Smooth muscle cell (in vitro differentiated cells): Measurements from ENCODE around the gene EN2. TPM values are rescaled to one million over a fixed set of nuclear protein-coding genes. Genes with fewer than 3 reads are reported as not detected.

Experiments
- DNase-seq: peaks from one replicate; lab custom pipeline; 2025; ENCODE audit not compliant: unreplicated experiment; lab: John Stamatoyannopoulos, UW
- H2AFZ ChIP-seq: fragments of 200-600 bp; sonication (generic); 2 replicates; pipeline ENCODE4 v1.6.0; 2016; ENCODE audit warnings: antibody characterized with exemption, low read depth, mild to moderate bottlenecking
- H3F3A ChIP-seq: fragments of 200-600 bp; sonication (generic); 2 replicates; pipeline ENCODE4 v1.6.0; 2017; ENCODE audit warnings: antibody characterized with exemption, low read depth
- H3K27ac ChIP-seq: fragments of 200-600 bp; sonication (generic); 2 replicates; pipeline ENCODE4 v1.5.1; 2016; ENCODE audit warnings: low read depth, mild to moderate bottlenecking
- H3K27me3 ChIP-seq: fragments of 200-600 bp; sonication (generic); 2 replicates; pipeline ENCODE4 v1.6.1; 2016; ENCODE audit warnings: low read depth, mild to moderate bottlenecking
- H3K36me3 ChIP-seq: fragments of 200-600 bp; sonication (generic); 2 replicates; pipeline ENCODE4 v1.5.1; 2016; ENCODE audit warnings: low read depth
- H3K4me1 ChIP-seq: fragments of 200-600 bp; sonication (generic); 2 replicates; pipeline ENCODE4 v1.5.1; 2016; ENCODE audit warnings: low read depth
- H3K4me2 ChIP-seq: fragments of 200-600 bp; sonication (generic); 2 replicates; pipeline ENCODE4 v1.6.0; 2016; ENCODE audit warnings: mild to moderate bottlenecking
- H3K4me3 ChIP-seq: fragments of 200-600 bp; sonication (generic); 2 replicates; pipeline ENCODE4 v1.5.1; 2016; ENCODE audit warnings: mild to moderate bottlenecking
- H3K79me2 ChIP-seq: fragments of 200-600 bp; sonication (generic); 2 replicates; pipeline ENCODE4 v1.6.0; 2016; ENCODE audit warnings: low read depth, mild to moderate bottlenecking
- H3K9ac ChIP-seq: fragments of 200-600 bp; sonication (generic); 2 replicates; pipeline ENCODE4 v1.6.0; 2016; ENCODE audit warnings: low read depth
- H3K9me3 ChIP-seq: fragments of 200-600 bp; sonication (generic); replicated peaks from 2 replicates; pipeline ENCODE4 v1.5.1; 2016; ENCODE audit warnings: low read depth
- H4K20me1 ChIP-seq: fragments of 200-600 bp; sonication (generic); 2 replicates; pipeline ENCODE4 v1.6.0; 2016; ENCODE audit warnings: low read depth
- WGBS: methylation state at CpG from one replicate; pipeline ENCODE4 v1.1.7; 2016; ENCODE audit warnings: low lambda C conversion rate; 5-methylcytosine and 5-hydroxymethylcytosine counted together
- polyA plus RNA-seq: library from polyadenylated mRNA; unstranded; fragments of >200 nt; fragmentation: Nextera tagmentation; extraction: Ambion mirVana; gene quantifications from 2 replicates; pipeline ENCODE4 v1.2.1, GENCODE V29; 2016
- total RNA-seq: library from RNA; depleted of rRNA; stranded (reverse); fragments of >200 nt; gene quantifications from 2 replicates; pipeline ENCODE4 v1.2.3, GENCODE V29; 2014
- TF ChIP-seq, protein P1 (sequence below): fragments of 200-600 bp; sonication (generic); IDR thresholded peaks from 2 replicates; pipeline ENCODE4 v1.5.1; 2017; ENCODE audit warnings: borderline replicate concordance, mild to moderate bottlenecking, antibody characterized with exemption; ENCODE audit not compliant: insufficient read depth, poor library complexity, severe bottlenecking

Gene EN2
- total and polyA plus RNA-seq, 2 experiments from 2014 or later: not detected

DNA sequence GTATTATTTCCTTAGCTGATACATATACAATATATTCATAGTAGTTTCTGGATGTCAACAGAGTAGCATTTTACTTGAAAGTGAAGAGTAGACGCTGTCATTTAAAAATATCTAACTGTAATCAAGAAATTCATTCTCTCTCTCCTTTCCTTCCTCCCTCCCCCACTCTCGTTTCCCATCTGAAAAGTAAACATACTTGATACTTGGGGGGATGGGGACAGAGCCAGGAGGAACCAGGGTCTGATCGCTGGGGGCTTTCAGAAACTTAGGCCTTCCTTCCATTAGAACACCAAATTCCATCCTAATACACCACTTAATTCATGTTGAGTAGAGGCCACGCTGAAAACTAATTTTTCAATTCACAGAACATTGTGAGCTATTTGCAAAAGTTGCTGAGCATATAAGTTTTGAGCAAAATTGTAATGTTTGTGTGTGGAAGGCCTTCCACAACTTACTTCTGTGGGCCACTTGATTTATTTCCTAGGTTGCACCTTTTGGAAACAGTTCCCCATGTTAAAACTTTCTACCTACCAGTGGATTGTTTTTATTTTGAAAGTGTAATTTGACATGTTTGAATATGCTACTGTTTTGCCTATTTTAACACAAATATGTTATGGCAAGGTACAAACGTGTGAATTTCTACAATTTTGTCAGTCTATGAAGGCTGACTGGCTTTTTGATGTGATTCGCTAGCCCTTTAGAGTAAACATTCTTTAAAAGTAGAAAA, 53.2 kb downstream of the EN2 start:
- 11% methylated on average over 6 of the region's 6 CpGs for WGBS

DNA sequence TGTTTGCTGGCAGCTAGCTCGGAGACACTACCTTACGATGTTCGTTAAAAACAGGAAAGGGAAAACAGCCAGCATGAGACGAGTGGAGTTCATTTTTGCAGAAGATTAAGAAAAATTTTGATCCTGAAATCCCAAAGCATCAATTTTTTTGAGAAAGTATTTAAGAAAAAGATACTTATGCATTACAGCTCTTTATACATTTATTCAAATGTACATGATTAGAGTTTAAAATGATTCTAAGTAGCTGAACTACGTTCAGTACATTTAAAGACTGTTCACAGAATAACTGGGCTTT, 53.7 kb downstream of the EN2 start:
- TF ChIP-seq, protein P1, sequence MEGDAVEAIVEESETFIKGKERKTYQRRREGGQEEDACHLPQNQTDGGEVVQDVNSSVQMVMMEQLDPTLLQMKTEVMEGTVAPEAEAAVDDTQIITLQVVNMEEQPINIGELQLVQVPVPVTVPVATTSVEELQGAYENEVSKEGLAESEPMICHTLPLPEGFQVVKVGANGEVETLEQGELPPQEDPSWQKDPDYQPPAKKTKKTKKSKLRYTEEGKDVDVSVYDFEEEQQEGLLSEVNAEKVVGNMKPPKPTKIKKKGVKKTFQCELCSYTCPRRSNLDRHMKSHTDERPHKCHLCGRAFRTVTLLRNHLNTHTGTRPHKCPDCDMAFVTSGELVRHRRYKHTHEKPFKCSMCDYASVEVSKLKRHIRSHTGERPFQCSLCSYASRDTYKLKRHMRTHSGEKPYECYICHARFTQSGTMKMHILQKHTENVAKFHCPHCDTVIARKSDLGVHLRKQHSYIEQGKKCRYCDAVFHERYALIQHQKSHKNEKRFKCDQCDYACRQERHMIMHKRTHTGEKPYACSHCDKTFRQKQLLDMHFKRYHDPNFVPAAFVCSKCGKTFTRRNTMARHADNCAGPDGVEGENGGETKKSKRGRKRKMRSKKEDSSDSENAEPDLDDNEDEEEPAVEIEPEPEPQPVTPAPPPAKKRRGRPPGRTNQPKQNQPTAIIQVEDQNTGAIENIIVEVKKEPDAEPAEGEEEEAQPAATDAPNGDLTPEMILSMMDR: no peak
- H3F3A ChIP-seq: no peaks in the 10 kb centered on the region
- DNase-seq: no peak
- no peak overlapping the region for H3K9ac ChIP-seq
- H3K27me3 ChIP-seq: peaks cover 98% of the 10 kb centered on the region
- H3K36me3 ChIP-seq: no peaks in the 10 kb centered on the region
- no peak overlapping the region for H2AFZ ChIP-seq
- H3K4me3 ChIP-seq: no peak overlapping the region
- H4K20me1 ChIP-seq: no peaks in the 10 kb centered on the region
- 31% methylated on average over 5 of the region's 5 CpGs for WGBS
- H3K4me2 ChIP-seq: no peak overlapping the region
- no peak overlapping the region for H3K27ac ChIP-seq
- no peaks in the 10 kb centered on the region for H3K79me2 ChIP-seq
- peaks cover 12% of the 10 kb centered on the region for H3K4me1 ChIP-seq
- H3K9me3 ChIP-seq: no peaks in the 10 kb centered on the region

More for the DNA sequence above, 53.2 kb downstream of the EN2 start:
- Histone ChIP-seq H3K27me3 (peaks cover 98% of the 10 kb centered on the region), H3K9me3 (no peaks in the 10 kb centered on the region), H3K36me3 (no peaks in the 10 kb centered on the region), H3K4me1 (peaks cover 13% of the 10 kb centered on the region), H3K4me3 (no peak overlapping the region), H3K27ac (no peak overlapping the region), H2AFZ (no peak overlapping the region), H3K79me2 (no peaks in the 10 kb centered on the region), H4K20me1 (no peaks in the 10 kb centered on the region), H3F3A (no peaks in the 10 kb centered on the region), H3K9ac (no peak overlapping the region), H3K4me2 (no peak overlapping the region)
- TF ChIP-seq, protein P1: no peak
- no peak for DNase-seq

DNA sequence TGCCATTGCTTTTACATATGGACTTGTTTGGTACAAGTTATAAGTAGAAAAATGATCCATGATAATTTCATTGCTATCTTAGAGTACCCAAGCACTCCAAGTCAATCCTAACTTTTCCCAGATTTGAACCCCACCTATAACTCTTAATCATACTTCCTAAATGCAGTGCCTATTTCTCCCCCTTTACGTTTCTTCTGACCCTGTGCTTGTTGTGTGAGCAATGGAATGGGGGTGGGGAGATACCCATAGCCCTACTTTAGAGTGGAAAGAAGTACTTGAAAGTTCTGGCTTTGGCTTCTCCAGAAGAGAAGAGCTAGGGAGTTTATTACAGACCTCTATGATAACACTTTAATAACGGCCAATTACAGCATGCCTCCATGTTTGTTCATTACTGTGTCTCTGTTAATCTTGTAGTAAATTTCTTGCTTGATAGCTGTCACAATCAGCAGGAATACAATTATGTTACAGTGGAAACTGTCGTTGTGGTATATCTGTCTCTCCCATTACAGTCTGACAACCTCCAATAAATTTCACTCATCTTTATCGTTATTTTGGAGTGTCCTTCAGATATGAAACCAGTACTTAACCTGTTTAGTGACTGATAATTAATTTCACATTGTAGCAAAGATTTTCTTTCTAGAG, 54.4 kb downstream of the EN2 start:
- Histone ChIP-seq H3K4me1 (peaks cover 9% of the 10 kb centered on the region), H3F3A (no peaks in the 10 kb centered on the region), H3K4me2 (no peak overlapping the region), H3K79me2 (no peaks in the 10 kb centered on the region), H2AFZ (no peak overlapping the region), H3K9me3 (no peaks in the 10 kb centered on the region), H3K9ac (no peak overlapping the region), H3K4me3 (no peak overlapping the region), H3K27me3 (peaks cover 97% of the 10 kb centered on the region), H3K27ac (no peak overlapping the region), H4K20me1 (no peaks in the 10 kb centered on the region), H3K36me3 (no peaks in the 10 kb centered on the region)
- WGBS: 34% methylated on average over 4 of the region's 4 CpGs
- no peak for DNase-seq
- TF ChIP-seq, protein P1: no peak
